K562 (cell line): ENCODE data around the gene STRA8. TPM values are rescaled to one million over a fixed set of nuclear protein-coding genes. Genes with fewer than 3 reads are reported as not detected.

Experiments used
- ATAC-seq: fragments of 200-7000 bp; cut with Tn5 transposase; 3 replicates; pipeline ENCODE4 v1.9.1; 2020; ENCODE audit warnings: moderate library complexity
- BruUV-seq: library from RNA; stranded (reverse); fragments of 400-500 nt; replicated peaks from 2 replicates; lab custom pipeline; 2021; lab: Mats Ljungman, UMichigan
- CTCF ChIA-PET: fragments of 300-600 bp; formaldehyde crosslinking; extraction: SDS; loops from one replicate; lab custom pipeline; 2021; ENCODE audit warnings: low intra/inter-chr PET ratio; lab: Yijun Ruan, JAX
- POLR2A ChIA-PET: fragments of 300-600, 350-650 bp; sonication (Branson Sonifier 250); formaldehyde crosslinking; extraction: SDS; loops from one replicate; lab custom pipeline; 2021; ENCODE audit warnings: antibody characterized with exemption, inconsistent platforms; lab: Yijun Ruan, JAX
- DNase-seq, 4 experiments: peaks; one replicate each; pipeline versions ENCODE4 v3.0.0 to v3.0.0-alpha.2; 2011 to 2018; ENCODE audit warnings: low spot score in 3 of 4, mixed read lengths in 3 of 4; ENCODE audit errors: extremely low read depth in 1 of 4
- FAIRE-seq: peaks from 2 replicates; lab custom pipeline; 2011; peaks lifted over from hg19 to GRCh38; lab: Jason Lieb, UNC
- H2AFZ ChIP-seq: 2 replicates; pipeline ENCODE4 v1.6.0; 2011; ENCODE audit warnings: low read depth, low read length, control low read depth, inconsistent platforms
- H3K27ac ChIP-seq: fragments of 200-600 bp; 3 replicates; pipeline ENCODE4 v1.8.0; 2011; ENCODE audit warnings: low read depth, mild to moderate bottlenecking, control low read depth, inconsistent platforms, low read length, moderate library complexity, mixed read lengths; ENCODE audit errors: extremely low read depth
- H3K27me3 ChIP-seq, 2 experiments: fragments of 300-600 bp in 1 of 2; 2 replicates in 1 of 2; 3 replicates in 1 of 2; pipeline versions ENCODE4 v1.6.0 to v1.8.0; 2011; ENCODE audit warnings: inconsistent platforms in 2 of 2, low read length in 2 of 2, mild to moderate bottlenecking in 1 of 2, mixed read lengths in 1 of 2, moderate library complexity in 1 of 2; ENCODE audit not compliant: control insufficient read depth in 2 of 2, insufficient read depth in 2 of 2
- H3K36me3 ChIP-seq: fragments of 300-600 bp; 3 replicates; pipeline ENCODE4 v1.8.0; 2011; ENCODE audit warnings: mild to moderate bottlenecking, low read length, inconsistent platforms; ENCODE audit not compliant: control insufficient read depth, insufficient read depth
- H3K4me1 ChIP-seq, 2 experiments: fragments of 200-600 bp in 1 of 2; replicated peaks in 1 of 2; 2 replicates in 1 of 2; 3 replicates in 1 of 2; pipeline versions ENCODE4 v1.5.1 to v1.8.0; 2011; ENCODE audit warnings: inconsistent platforms in 2 of 2, low read length in 2 of 2, mild to moderate bottlenecking in 1 of 2, mixed read lengths in 1 of 2, moderate library complexity in 1 of 2; ENCODE audit not compliant: control insufficient read depth in 2 of 2, insufficient read depth in 2 of 2
- H3K4me2 ChIP-seq: 2 replicates; pipeline ENCODE4 v1.6.1; 2011; ENCODE audit warnings: low read length, control low read depth, inconsistent platforms, mixed read lengths; ENCODE audit not compliant: insufficient read depth
- H3K4me3 ChIP-seq: fragments of 200-600 bp; sonication (generic), shearing (Covaris generic); 2 replicates; pipeline ENCODE4 v1.5.1; 2016; ENCODE audit warnings: control low read depth, inconsistent platforms
- H3K79me2 ChIP-seq: fragments of 200-600 bp; 3 replicates; pipeline ENCODE4 v1.8.0; 2011; ENCODE audit warnings: low read length, inconsistent platforms; ENCODE audit not compliant: control insufficient read depth, insufficient read depth
- H3K9ac ChIP-seq, 2 experiments: 2 replicates each; pipeline versions ENCODE4 v1.6.0 to v1.6.1; 2011; ENCODE audit warnings: low read depth in 2 of 2, low read length in 2 of 2, control low read depth in 1 of 2, inconsistent platforms in 1 of 2, mild to moderate bottlenecking in 1 of 2, mixed read lengths in 1 of 2; ENCODE audit not compliant: insufficient read depth in 1 of 2
- H3K9me1 ChIP-seq: one replicate; pipeline ENCODE4 v1.6.0; 2011; ENCODE audit warnings: inconsistent platforms, mild to moderate bottlenecking, low read length, moderate library complexity; ENCODE audit not compliant: control insufficient read depth, insufficient read depth
- H3K9me3 ChIP-seq: replicated peaks from 2 replicates; pipeline ENCODE4 v1.5.1; 2011; ENCODE audit warnings: low read depth, low read length, inconsistent platforms; ENCODE audit not compliant: control insufficient read depth, insufficient read depth
- H4K20me1 ChIP-seq: replicated peaks from 2 replicates; pipeline ENCODE4 v1.6.1; 2011; ENCODE audit warnings: low read length, inconsistent platforms, mixed read lengths; ENCODE audit not compliant: control insufficient read depth, insufficient read depth
- ILF3 ChIP-seq: fragments of 450-650 bp; IDR thresholded peaks from 2 replicates; pipeline ENCODE4 v1.6.1; 2018; ENCODE audit warnings: antibody characterized with exemption, mild to moderate bottlenecking, moderate library complexity, borderline replicate concordance
- MIER1 ChIP-seq: fragments of 450-650 bp; IDR thresholded peaks from 2 replicates; pipeline ENCODE4 v1.6.1; 2016; ENCODE audit warnings: antibody characterized with exemption, mild to moderate bottlenecking, low read depth
- RBBP5 ChIP-seq: fragments of 200-600 bp; sonication (generic); IDR thresholded peaks from 2 replicates; pipeline ENCODE4 v1.6.1; 2012; ENCODE audit warnings: borderline replicate concordance, mild to moderate bottlenecking, low read length, control low read depth, inconsistent platforms; ENCODE audit not compliant: insufficient read depth, poor library complexity, severe bottlenecking
- THRAP3 ChIP-seq: fragments of 450-650 bp; IDR thresholded peaks from 2 replicates; pipeline ENCODE4 v1.6.1; 2016; ENCODE audit warnings: mild to moderate bottlenecking, inconsistent platforms, borderline replicate concordance
- ZEB2 ChIP-seq: fragments of 450-650 bp; IDR thresholded peaks from 2 replicates; pipeline ENCODE4 v1.6.1; 2016
- ZNF398 ChIP-seq: fragments of 250-450 bp; sonication (Bioruptor Pico); IDR thresholded peaks from 2 replicates; pipeline ENCODE4 v1.8.0; 2021; ENCODE audit warnings: moderate library complexity, mild to moderate bottlenecking, inconsistent platforms
- WGBS: fragments of 100-300 bp; shearing (Covaris generic); methylation state at CpG from one replicate; pipeline ENCODE4 v1.1.6; 2016; ENCODE audit warnings: low coverage, mixed read lengths; ENCODE audit not compliant: insufficient coverage; ENCODE audit errors: missing lambda C conversion rate; 5-methylcytosine and 5-hydroxymethylcytosine counted together
- in situ Hi-C: fragments of 300-500 bp; cut with MboI; formaldehyde crosslinking; loops from 4 replicates; pipeline ENCODE4 v1.15.0; 2018; ENCODE audit warnings: inconsistent platforms, mixed read lengths
- intact Hi-C: fragments of 100-400 bp; cut with micrococcal nuclease; formaldehyde crosslinking; loops from 2 replicates; pipeline ENCODE4 v1.14.2; 2022
- polyA plus RNA-seq, 8 experiments: library from polyadenylated mRNA; depleted of rRNA in 4 of 8; stranded (reverse) in 5 of 8; unstranded in 3 of 8; fragments of >200 nt; fragmentation: Nextera tagmentation in 2 of 8; fragmentation: Illumina TruSeq in 1 of 8; extraction: Ambion mirVana in 2 of 8; extraction: Trizol in 1 of 8; gene quantifications; 2 replicates each; pipeline versions ENCODE4 v1.2.1 to v1.2.3, GENCODE V29; 2011 to 2014; ENCODE audit warnings: inconsistent platforms in 1 of 8, missing spikeins in 1 of 8
- total RNA-seq, 7 experiments: library from RNA; depleted of rRNA in 6 of 7; stranded (reverse); fragments of >200 nt in 6 of 7; fragmentation: Illumina TruSeq in 2 of 7; extraction: Trizol in 2 of 7; gene quantifications; 2 replicates each; pipeline versions ENCODE4 v1.2.1 to v1.2.3, GENCODE V29; 2011 to 2021; ENCODE audit warnings: low replicate concordance in 1 of 7

STRA8 gene
- total and polyA plus RNA-seq, 9 of the 15 experiments (the other 6 are each of a cell fraction or from before 2014, with no cell fraction given): not detected

DNA sequence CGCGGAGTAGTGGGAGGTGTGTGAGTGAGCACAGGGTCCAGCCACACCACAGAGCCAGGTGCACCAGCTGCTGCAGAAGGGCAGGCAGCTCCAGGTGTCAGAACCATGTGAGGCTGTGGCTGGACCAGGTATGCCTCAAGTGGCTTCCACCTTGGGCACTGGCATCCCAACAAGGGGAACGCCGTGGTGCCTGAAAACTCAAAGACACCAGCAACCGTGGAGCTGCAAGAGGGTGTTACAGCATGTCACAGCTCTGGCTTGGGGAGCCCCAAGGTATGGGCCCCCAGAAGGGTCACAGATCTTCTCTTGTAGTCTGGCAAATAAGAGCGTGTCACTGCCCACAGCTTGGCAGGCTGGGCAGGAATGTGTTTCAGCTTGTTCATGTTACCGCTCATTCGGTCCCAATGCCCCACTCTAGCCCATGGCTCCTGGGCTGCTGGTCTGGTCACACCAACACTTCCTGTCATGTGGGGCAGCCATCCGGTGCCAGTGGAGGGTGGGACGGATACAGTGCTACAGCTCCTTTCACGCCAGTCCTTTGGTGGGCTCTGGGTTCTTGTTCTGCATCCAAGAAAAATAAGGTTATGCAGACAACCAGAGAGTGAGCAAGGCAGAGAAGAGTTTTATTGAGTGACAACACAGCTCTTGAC lies 29.8 kb downstream of the STRA8 start:
- CTCF ChIA-PET: no interaction called here
- H3K9me3 ChIP-seq: no peaks in the 10 kb centered on the region
- FAIRE-seq: peak; percentile 60
- in situ Hi-C loops (no loop called here), intact Hi-C loops (no loop called here)
- no TSS peak for BruUV-seq
- H3K4me1 ChIP-seq: no peaks in the 10 kb centered on the region
- H3K9me1 ChIP-seq: no peaks in the 10 kb centered on the region
- no peak overlapping the region for H2AFZ ChIP-seq
- no peak overlapping the region for H3K4me2 ChIP-seq
- H4K20me1 ChIP-seq: no peaks in the 10 kb centered on the region
- H3K9ac ChIP-seq: no peak overlapping the region
- 5% methylated on average over 11 of the region's 11 CpGs for WGBS
- no peak for ATAC-seq
- POLR2A ChIA-PET: interaction anchor here (0.6 to 1.1 kb wide), 2 partner anchors 11 to 93 kb away, joined by 3 read pairs; partner anchors contain the start of gene CYREN
- TF ChIP-seq THRAP3 (no peak), ILF3 (no peak), ZEB2 (no peak), ZNF398 (CRISPR knock-in tag) (no peak), MIER1 (no peak), RBBP5 (peak; percentile 2)
- no peak for DNase-seq
- no peak overlapping the region for H3K27ac ChIP-seq
- H3K79me2 ChIP-seq: no peaks in the 10 kb centered on the region
- no peak overlapping the region for H3K4me3 ChIP-seq
- no peaks in the 10 kb centered on the region for H3K36me3 ChIP-seq
- peaks cover 53 to 70% of the 10 kb centered on the region in 2 experiments for H3K27me3 ChIP-seq
